RWPE2 (cell line): ENCODE results near the gene SDHA.
A peak's percentile ranks its signal among the peaks of the same experiment; 100 is the strongest.
"Not testable (repeated sequence)": the region's sequence is repeated elsewhere in the genome, so short reads cannot be mapped to it uniquely, and the experiment has no call there.

Experiments
- ATAC-seq: fragments of 200-7000 bp; cut with Tn5 transposase; 3 replicates; pipeline ENCODE4 v1.9.1; 2021; ENCODE audit warnings: low read depth
- DNase-seq: peaks from one replicate; pipeline ENCODE4 v3.0.0-alpha.2; 2020; ENCODE audit warnings: low spot score
- H3K27ac ChIP-seq: fragments of 450-650 bp; 2 replicates; pipeline ENCODE4 v1.5.1; 2017; ENCODE audit warnings: mild to moderate bottlenecking; ENCODE audit not compliant: poor library complexity, severe bottlenecking
- H3K27me3 ChIP-seq: fragments of 250-450 bp; sonication (Bioruptor Pico); 2 replicates; pipeline ENCODE4 v1.5.1; 2021; ENCODE audit warnings: mild to moderate bottlenecking, moderate library complexity; ENCODE audit not compliant: insufficient read depth, poor library complexity, severe bottlenecking
- H3K36me3 ChIP-seq: fragments of 250-450 bp; sonication (Bioruptor Pico); 2 replicates; pipeline ENCODE4 v1.5.1; 2020; ENCODE audit warnings: low read depth, mild to moderate bottlenecking, moderate library complexity
- H3K4me1 ChIP-seq: fragments of 250-450 bp; sonication (Bioruptor Pico); 2 replicates; pipeline ENCODE4 v1.5.1; 2021; ENCODE audit warnings: mild to moderate bottlenecking, moderate library complexity; ENCODE audit not compliant: insufficient read depth, poor library complexity, severe bottlenecking
- H3K4me3 ChIP-seq: fragments of 250-450 bp; sonication (Bioruptor Pico); 2 replicates; pipeline ENCODE4 v1.5.1; 2021; ENCODE audit warnings: mild to moderate bottlenecking, moderate library complexity; ENCODE audit not compliant: severe bottlenecking
- H3K9me3 ChIP-seq: fragments of 250-450 bp; sonication (Bioruptor Pico); 2 replicates; pipeline ENCODE4 v1.5.1; 2021; ENCODE audit warnings: mild to moderate bottlenecking, moderate library complexity; ENCODE audit not compliant: severe bottlenecking
- TF ChIP-seq, protein P1 (sequence below): fragments of 450-650 bp; IDR thresholded peaks from one replicate; pipeline ENCODE4 v1.5.1; 2017; ENCODE audit warnings: mild to moderate bottlenecking, moderate library complexity; ENCODE audit not compliant: poor library complexity, severe bottlenecking

Gene SDHA

DNA sequence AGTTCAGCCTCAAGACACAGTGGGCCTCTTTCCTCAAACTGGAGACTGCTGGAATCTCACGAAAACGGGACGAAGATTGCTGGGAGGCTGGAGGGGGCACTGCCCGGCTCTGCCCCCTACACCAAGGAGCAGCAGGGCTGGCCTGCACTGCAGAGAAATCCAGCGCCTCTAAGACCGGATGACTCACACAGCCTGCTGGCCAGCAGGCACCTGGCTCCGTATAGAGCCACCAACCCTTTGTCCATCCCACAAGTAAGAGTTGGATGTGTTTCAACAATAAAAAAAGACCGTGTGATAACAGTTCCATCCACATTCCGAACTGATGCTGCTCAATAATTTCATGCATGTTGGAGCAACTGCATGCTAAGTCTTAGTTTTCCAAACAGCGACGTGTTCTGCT, 11.7 kb upstream of the SDHA start:
- TF ChIP-seq, protein P1, sequence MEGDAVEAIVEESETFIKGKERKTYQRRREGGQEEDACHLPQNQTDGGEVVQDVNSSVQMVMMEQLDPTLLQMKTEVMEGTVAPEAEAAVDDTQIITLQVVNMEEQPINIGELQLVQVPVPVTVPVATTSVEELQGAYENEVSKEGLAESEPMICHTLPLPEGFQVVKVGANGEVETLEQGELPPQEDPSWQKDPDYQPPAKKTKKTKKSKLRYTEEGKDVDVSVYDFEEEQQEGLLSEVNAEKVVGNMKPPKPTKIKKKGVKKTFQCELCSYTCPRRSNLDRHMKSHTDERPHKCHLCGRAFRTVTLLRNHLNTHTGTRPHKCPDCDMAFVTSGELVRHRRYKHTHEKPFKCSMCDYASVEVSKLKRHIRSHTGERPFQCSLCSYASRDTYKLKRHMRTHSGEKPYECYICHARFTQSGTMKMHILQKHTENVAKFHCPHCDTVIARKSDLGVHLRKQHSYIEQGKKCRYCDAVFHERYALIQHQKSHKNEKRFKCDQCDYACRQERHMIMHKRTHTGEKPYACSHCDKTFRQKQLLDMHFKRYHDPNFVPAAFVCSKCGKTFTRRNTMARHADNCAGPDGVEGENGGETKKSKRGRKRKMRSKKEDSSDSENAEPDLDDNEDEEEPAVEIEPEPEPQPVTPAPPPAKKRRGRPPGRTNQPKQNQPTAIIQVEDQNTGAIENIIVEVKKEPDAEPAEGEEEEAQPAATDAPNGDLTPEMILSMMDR: no peak
- H3K27me3 ChIP-seq: no peaks in the 10 kb centered on the region
- DNase-seq (no peak), ATAC-seq (no peak)
- no peaks in the 10 kb centered on the region for H3K9me3 ChIP-seq
- no peaks in the 10 kb centered on the region for H3K4me1 ChIP-seq
- H3K4me3 ChIP-seq: no peak overlapping the region
- no peak overlapping the region for H3K27ac ChIP-seq
- peaks cover 26% of the 10 kb centered on the region for H3K36me3 ChIP-seq

DNA sequence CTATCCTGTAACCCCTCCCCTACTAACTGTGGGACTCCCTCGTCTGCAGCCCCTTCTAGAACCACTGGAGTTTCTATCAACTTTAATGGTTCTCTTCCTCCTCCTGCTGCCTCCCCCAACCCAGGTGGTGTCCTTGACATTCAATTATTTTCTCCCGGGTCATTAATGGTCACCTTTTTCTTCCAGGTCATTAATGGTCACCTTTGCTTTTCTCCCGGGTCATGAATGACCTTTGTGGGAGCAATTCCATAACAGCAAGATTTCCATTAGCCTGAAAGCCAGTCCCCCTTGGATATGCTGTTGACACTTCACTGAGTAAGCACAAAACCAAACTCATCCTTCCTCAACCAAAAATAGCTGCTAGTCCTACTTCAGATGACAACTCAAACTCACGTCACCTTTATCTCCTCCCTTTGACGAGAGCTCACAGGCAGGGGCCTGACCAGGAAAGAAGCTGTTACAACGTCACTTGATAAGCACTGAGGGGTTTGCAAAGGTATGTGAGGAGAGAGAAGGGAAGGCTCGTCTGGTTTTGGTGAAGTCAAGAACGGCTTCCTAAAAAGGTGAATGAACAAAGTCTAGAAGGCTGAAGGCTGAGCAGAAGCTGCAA, 11.1 kb upstream of the SDHA start:
- no peaks in the 10 kb centered on the region for H3K4me1 ChIP-seq
- no peak overlapping the region for H3K4me3 ChIP-seq
- H3K9me3 ChIP-seq: no peaks in the 10 kb centered on the region
- no peaks in the 10 kb centered on the region for H3K27me3 ChIP-seq
- ATAC-seq (no peak), DNase-seq (no peak)
- peaks cover 26% of the 10 kb centered on the region for H3K36me3 ChIP-seq
- no peak overlapping the region for H3K27ac ChIP-seq
- TF ChIP-seq, protein P1: no peak

DNA sequence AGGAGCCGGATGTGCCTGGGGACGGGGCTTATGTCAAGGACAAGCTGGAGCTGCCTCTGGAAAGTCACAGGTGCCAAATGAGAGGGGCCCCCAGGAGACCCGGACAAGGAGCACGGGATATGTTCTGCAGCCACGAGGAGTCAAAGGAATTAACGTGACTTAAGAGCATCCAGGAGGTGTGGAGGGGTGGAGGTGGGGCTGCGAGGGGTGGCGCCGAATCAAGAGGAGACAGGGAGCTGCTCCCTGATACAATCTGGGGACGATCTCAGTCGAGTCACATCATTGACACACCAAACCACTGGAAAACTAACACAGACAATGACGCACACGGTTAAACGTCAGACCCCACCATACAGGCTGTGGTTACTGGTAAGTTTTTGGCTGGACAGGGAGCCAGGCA, 10.5 kb upstream of the SDHA start:
- no peaks in the 10 kb centered on the region for H3K9me3 ChIP-seq
- no peak for DNase-seq
- H3K36me3 ChIP-seq: peaks cover 26% of the 10 kb centered on the region
- H3K27me3 ChIP-seq: no peaks in the 10 kb centered on the region
- H3K4me3 ChIP-seq: no peak overlapping the region
- TF ChIP-seq, protein P1: no peak
- ATAC-seq: no peak
- no peak overlapping the region for H3K27ac ChIP-seq
- no peaks in the 10 kb centered on the region for H3K4me1 ChIP-seq

DNA sequence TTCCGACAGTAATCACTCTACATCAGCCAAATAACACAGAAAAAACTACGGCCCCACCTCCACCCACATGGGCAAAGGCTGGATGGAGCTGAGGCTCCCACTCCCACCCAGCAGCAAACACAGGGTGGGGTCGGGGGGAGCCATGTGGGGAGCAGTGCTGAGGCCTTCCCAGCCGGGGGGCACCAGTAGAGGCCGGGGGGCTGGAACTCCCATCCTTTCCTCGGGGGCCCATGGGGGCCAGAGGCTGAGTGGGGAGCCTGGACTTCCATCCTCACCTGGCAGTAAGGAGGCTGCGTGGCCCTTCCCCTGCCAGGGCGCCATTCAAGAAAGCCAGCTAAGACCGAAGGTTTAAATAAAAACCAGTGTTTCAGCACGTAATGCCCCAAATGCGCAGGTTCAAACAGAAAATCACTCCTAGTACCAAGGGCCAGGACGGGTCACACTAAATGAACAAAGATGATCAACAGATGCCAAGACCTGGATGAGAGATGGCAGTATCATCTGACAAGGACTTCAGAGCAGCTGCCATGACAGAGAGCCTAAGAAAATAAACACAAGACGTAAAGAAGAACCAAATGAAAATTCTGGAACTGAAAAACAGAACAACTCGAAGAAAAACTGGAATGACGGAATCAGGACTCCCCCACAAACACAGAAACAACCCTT, 9.5 kb upstream of the SDHA start:
- H3K4me3 ChIP-seq: no peak overlapping the region
- ATAC-seq: no peak
- TF ChIP-seq, protein P1: no peak
- H3K27me3 ChIP-seq: no peaks in the 10 kb centered on the region
- no peaks in the 10 kb centered on the region for H3K4me1 ChIP-seq
- no peak overlapping the region for H3K27ac ChIP-seq
- peaks cover 26% of the 10 kb centered on the region for H3K36me3 ChIP-seq
- no peak for DNase-seq
- no peaks in the 10 kb centered on the region for H3K9me3 ChIP-seq

DNA sequence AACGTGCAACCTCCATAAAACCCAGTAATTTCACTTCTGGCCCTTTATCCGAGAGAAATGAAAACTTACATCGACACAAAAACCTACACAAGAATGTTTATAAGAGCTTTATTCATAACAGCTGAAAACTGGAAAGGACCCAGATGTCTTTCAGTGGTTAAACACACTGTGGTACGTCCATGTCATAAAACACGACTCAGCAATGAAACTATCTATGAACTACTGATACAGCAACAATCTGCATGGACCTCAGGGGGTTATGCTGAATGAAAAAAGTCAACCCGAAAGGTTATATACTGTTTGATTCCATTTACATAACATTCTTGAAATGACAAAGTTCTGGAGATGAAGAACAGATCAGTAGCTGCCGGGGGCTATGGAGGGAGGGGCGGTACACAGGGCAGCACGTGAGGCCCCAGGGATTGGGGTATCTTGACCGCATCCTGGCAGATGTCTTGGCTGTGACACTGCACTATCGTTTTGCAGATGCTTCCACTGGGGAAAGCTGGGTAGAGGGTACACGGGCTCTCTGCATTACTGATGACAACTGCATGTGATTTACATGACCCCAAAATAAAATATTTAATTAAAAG, 4.2 kb upstream of the SDHA start:
- TF ChIP-seq, protein P1: no peak
- Histone ChIP-seq H3K36me3 (peaks cover 7% of the 10 kb centered on the region), H3K4me3 (no peak overlapping the region), H3K9me3 (no peaks in the 10 kb centered on the region), H3K4me1 (peaks cover 3% of the 10 kb centered on the region), H3K27ac (no peak overlapping the region), H3K27me3 (no peaks in the 10 kb centered on the region)
- ATAC-seq: no peak
- DNase-seq: no peak

DNA sequence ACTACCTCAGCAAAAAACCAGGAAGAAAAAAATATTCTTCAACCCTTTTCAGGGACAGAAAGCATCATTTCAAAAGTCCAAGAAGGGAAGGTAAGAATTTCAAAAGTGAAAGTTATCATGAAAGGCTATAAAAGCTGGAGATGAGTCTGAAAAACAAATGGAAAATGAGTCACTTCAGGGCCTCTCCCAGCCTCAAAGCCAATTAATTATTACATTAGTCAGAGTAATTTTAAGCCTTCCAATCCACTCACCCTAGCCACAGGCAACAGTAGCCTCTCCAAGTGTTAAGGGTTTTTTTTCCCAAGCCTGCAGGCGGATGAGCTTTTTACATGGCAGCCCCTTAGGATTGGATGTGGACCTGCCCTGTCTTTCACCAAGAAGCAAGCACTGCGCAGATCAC, 2.9 kb upstream of the SDHA start:
- Histone ChIP-seq H3K36me3 (peaks cover 13% of the 10 kb centered on the region), H3K27ac (peak overlapping the region; percentile 18)
- H3K4me1 ChIP-seq, H3K27me3 ChIP-seq, H3K9me3 ChIP-seq, DNase-seq, H3K4me3 ChIP-seq: not testable (repeated sequence)
- ATAC-seq: peak; percentile 51

DNA sequence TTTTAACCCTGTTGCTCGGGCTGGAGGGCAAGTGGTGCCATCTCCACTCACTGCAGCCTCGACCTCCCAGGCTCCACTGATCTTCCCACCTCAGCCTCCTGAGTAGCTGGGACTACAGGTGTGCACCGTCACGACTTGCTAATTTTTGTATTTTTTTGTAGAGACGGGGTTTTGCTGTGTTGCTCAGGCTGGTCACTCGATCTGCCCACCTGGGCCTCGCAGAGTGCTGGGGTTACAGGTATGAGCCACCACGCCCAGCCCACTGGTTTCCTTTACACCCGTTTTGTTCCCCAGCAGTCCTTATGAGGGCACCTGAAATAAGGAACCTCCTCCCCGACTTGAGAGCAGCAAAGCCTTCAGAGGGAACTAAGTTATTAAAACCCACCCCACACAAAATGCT, 2.0 kb upstream of the SDHA start:
- DNase-seq, H3K9me3 ChIP-seq, ATAC-seq, H3K4me3 ChIP-seq, H3K27me3 ChIP-seq: not testable (repeated sequence)
- H3K27ac ChIP-seq: peak overlapping the region; percentile 18
- peaks cover 20% of the 10 kb centered on the region for H3K36me3 ChIP-seq
- H3K4me1 ChIP-seq: peaks cover 15% of the 10 kb centered on the region
